Gastroesophageal sphincter (tissue), 3 donors: ENCODE results near the gene ZNRF2.

Experiments used
- EP300 ChIP-seq: sonication (generic); formaldehyde crosslinking; IDR thresholded peaks from one replicate; pipeline ENCODE4 v1.6.1; 2017; ENCODE audit warnings: antibody characterized with exemption, mild to moderate bottlenecking
- POLR2A ChIP-seq, 2 donors: fragments of 450-650 bp; IDR thresholded peaks; one replicate each; pipeline ENCODE4 v1.6.1; 2017; ENCODE audit warnings: antibody characterized with exemption in 2 of 2, mild to moderate bottlenecking in 2 of 2, moderate library complexity in 1 of 2
- POLR2AphosphoS5 ChIP-seq: sonication (generic); formaldehyde crosslinking; IDR thresholded peaks from one replicate; pipeline ENCODE4 v1.6.1; 2017; ENCODE audit warnings: antibody characterized with exemption
- TF ChIP-seq, protein P1 (sequence below), 4 experiments: fragments of 200-600 bp in 2 of 4; fragments of 450-650 bp in 2 of 4; sonication (generic) in 1 of 4; IDR thresholded peaks; one replicate each; pipeline ENCODE4 v1.5.1; 2017 to 2019; ENCODE audit warnings: antibody characterized with exemption in 4 of 4, mild to moderate bottlenecking in 2 of 4, moderate library complexity in 2 of 4

DNA sequence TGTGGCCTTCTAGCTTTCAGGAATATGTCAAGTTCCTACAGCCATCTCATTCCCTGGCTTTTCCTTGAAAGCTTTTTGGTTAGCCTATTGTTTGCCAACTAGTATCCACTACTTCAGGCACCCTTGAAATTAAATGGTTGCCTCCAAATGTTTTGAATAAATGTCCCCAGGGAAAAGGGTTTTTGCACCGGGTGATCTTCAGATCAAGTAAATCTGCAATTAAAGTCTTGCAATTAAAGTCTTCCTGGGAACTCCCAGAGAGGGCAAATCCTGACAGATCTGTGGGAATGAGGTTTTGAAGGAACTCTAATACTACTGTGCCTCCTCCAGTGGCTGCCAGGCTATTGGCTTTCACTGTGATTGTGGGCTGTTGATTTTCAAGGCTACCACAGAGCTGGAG, 17.7 kb upstream of the ZNRF2 start:
- TF ChIP-seq, protein P1, sequence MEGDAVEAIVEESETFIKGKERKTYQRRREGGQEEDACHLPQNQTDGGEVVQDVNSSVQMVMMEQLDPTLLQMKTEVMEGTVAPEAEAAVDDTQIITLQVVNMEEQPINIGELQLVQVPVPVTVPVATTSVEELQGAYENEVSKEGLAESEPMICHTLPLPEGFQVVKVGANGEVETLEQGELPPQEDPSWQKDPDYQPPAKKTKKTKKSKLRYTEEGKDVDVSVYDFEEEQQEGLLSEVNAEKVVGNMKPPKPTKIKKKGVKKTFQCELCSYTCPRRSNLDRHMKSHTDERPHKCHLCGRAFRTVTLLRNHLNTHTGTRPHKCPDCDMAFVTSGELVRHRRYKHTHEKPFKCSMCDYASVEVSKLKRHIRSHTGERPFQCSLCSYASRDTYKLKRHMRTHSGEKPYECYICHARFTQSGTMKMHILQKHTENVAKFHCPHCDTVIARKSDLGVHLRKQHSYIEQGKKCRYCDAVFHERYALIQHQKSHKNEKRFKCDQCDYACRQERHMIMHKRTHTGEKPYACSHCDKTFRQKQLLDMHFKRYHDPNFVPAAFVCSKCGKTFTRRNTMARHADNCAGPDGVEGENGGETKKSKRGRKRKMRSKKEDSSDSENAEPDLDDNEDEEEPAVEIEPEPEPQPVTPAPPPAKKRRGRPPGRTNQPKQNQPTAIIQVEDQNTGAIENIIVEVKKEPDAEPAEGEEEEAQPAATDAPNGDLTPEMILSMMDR (IDR thresholded peaks at IDR 0.05), result no peak
- TF ChIP-seq POLR2AphosphoS5 (no peak), POLR2A (IDR thresholded peaks at IDR 0.05) (no peak), EP300 (no peak)
